ENCODE measurements around the gene GLMN.
"Not testable (repeated sequence)": the region's sequence is repeated elsewhere in the genome, so short reads cannot be mapped to it uniquely, and the experiment has no call there.

GLMN gene

GRCh38 chr1:92299477-92300150, 827 bp upstream of the GLMN start:
- no peak for DNase-seq (ENCODE audit: low read depth)

DNA sequence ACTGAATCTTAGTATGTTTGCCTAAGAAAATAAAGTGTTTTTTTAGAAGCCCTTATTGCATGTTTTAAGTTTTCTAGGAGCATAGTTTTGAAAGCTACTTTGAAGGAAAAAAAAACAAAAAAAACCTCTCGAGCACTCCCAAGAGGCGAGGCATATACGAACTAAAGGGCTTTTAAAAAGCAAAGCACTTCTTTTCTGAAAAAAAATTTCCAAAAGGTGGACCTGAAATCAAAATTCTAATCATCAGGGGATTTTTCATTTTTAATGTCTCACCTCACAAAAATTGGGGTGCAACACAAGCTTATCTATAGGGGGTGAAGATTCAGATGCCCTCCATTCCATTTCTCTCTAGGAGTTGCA, 594 bp downstream of the GLMN start:
- no peak for DNase-seq (ENCODE audit: low read depth)

DNA sequence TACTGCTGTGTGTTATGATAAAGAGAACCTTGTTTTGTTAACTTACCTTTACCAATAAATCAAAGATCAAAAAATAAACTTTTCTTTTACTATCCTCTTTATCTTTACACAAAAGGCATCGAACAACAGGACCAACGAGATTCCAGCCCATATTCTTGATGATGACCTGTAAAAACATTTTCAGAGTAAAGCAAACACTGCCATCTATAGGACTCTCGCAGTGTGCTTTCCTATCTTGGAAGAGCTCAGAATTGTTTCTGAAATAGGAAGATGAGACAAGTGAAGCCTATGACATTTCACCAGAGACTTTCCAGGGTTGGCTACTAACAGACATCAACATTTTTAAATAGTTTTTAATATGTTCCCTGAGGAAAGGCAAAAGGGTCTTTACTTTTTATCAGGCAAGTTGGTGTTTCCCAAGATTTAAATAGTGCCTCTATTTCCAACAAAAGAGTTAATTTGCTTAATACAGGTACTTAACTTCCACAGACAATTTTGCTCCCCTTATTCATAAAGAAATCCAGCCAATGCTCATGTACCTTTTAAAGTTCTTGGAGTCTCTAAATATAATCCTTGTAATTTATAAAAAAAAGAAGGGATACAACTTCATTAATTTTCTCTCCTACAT, 7.3 kb downstream of the GLMN start:
- DNase-seq (ENCODE audit: low read depth), result peak; percentile 15

- not testable (repeated sequence) for DNase-seq (ENCODE audit: low read depth)
Measured at GRCh38 chr1:92281411-92281810, 17.4 kb downstream of the GLMN start.

DNA sequence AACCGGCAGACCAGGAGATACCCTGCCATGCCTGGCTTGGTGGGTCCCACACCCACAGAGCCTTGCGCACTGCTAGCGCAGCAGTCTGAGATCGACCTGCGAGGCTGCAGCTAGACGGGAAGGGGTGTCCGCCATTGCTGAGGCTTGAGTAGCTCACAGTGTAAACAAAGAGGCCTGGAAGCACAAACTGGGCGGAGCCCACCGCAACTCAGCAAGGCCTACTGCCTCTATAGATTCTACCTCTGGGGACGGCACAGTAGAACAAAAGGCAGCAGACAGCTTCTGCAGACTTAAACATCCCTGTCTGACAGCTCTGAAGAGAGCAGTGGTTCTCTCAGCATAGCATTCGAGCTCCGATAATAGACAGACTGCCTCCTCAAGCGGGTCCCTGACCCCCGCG, 19.0 kb downstream of the GLMN start:
- DNase-seq (ENCODE audit: low read depth), result not testable (repeated sequence)

DNA sequence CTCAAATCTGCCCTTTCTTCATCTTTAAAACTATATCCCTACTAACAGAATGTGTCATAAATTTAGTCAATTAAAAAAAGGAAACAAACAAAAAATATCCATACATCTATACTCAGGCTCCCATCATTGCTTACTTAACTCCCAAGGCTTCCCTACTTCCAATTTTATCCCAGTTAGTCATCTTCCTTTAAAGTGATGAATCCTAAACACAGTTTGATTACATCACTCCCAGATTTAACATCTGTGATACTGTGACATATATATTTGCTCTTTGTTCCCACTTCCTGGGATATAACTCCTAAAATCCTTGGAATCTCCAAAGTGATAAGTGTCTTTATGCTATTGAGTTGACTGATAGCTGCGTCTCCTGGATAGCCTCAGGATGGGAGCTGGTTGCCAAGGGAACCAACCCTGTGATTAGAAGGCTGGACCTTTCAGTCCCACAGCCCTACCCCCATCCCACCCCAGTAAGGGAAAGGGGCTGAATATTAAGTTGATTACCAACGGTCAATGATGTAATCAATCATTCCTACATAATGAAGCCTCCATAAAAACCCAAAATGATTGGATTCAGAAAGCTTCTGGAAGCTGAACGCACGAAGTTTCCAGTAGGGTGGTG, 21.6 kb downstream of the GLMN start:
- DNase-seq (ENCODE audit: low read depth), result peak; percentile 30

GRCh38 chr1:92276082-92276481, 22.7 kb downstream of the GLMN start:
- no peak for DNase-seq (ENCODE audit: low read depth)

- DNase-seq (ENCODE audit: low read depth), result no peak
Measured at GRCh38 chr1:92274939-92275338, 23.8 kb downstream of the GLMN start.

- DNase-seq (ENCODE audit: low read depth), result no peak
Measured at GRCh38 chr1:92273039-92273438, 25.7 kb downstream of the GLMN start.

- no peak for DNase-seq (ENCODE audit: low read depth)
Measured at GRCh38 chr1:92262516-92262915, 36.3 kb downstream of the GLMN start.

GRCh38 chr1:92259350-92259749, 39.4 kb downstream of the GLMN start:
- DNase-seq (ENCODE audit: low read depth), result no peak

GRCh38 chr1:92254714-92255113, 44.1 kb downstream of the GLMN start:
- not testable (repeated sequence) for DNase-seq (ENCODE audit: low read depth)

- DNase-seq (ENCODE audit: low read depth), result no peak
Measured at GRCh38 chr1:92244376-92244775, 54.4 kb downstream of the GLMN start.

GRCh38 chr1:92240034-92240433, 58.8 kb downstream of the GLMN start:
- DNase-seq (ENCODE audit: low read depth), result no peak

GRCh38 chr1:92230736-92231135, 68.1 kb downstream of the GLMN start:
- DNase-seq (ENCODE audit: low read depth), result no peak

GRCh38 chr1:92228401-92228800, 70.4 kb downstream of the GLMN start:
- DNase-seq (ENCODE audit: low read depth), result no peak

DNA sequence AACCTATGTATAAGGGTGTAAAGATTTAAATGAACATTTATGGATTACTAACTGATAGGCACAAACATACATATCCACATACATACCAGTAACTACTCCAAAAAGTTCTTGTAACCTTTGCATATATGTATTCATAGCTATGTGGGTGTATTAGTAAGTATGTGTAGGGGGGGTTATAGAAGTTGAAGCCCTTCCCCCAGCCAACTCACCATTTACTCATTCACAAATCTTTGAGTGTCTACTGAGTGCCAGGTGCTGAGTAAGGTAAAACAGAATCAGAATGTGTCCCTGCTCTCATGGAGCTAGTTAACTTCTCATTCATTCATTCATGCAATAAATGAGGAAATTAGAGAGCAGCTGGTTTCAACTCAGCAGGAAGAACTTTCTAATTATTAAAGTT, 79.8 kb downstream of the GLMN start:
- DNase-seq (ENCODE audit: low read depth), result no peak

DNA sequence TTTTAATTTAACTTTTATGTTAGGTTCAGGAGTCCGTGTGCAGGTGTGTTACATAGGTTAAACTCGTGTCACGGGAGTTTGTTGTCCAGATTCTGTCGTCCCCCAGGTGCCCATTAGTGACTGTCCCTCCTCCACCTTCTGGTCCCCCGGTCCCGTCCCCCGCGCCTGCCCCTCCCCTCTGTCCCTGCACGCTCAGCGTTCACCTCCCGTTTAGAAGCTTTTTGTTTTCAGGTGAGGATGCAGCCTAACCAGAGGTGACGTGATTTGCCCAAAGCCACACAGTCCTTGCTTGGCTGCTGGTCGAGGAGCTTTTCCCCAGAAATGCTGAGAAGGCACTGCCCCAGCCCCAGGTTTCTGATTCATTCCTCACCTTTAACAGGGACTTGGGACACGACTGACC, 80.2 kb downstream of the GLMN start:
- no peak for DNase-seq (ENCODE audit: low read depth)

GRCh38 chr1:92217721-92218120, 81.1 kb downstream of the GLMN start, which contains the start of gene C1orf146:
TSS of gene C1orf146 (plus strand) at chr1:92217915. CDS start at chr1:92231421, 13,506 bp downstream.
- DNase-seq (ENCODE audit: low read depth), result no peak

DNA sequence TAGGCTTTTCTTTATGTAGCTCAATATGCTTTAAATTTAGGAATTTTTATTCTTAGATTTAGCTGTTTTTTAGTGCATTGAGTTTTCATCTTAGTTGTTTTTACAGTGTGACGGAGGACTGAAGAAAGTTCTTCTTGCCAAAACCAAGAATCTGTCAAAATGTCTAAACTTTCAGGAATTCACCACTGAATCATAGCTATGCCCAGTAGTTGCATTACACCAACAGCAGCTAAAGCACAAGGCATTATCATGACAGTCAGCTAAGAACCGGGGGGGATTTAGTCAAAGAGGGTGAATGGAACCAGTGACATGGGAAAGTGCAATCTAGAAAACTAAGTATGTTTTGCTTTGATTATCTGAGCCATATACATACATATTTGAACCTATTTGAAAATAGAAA, 87.6 kb downstream of the GLMN start:
- DNase-seq (ENCODE audit: low read depth), result peak; percentile 63

- peak; percentile 13 for DNase-seq (ENCODE audit: low read depth)
Measured at GRCh38 chr1:92210701-92211100, 88.1 kb downstream of the GLMN start.

DNA sequence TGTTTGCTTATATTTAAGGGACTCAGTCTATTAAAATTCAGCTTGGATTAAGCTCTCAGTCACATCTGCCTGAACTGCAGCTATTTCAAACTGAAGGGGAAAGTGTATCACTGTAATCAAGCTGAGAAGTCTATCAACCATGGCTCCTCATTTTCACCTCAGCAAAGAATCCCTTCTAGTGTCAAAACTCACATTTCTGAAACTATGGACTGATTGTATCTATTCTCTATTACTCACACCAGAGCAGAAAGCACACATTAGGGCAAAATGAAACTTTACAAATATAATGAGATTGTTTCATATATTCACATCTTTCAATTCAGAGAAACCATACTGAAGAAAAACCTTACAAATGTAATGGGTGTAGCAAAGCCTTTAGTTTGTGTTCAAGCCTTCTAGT, 95.7 kb downstream of the GLMN start:
- no peak for DNase-seq (ENCODE audit: low read depth)

DNA sequence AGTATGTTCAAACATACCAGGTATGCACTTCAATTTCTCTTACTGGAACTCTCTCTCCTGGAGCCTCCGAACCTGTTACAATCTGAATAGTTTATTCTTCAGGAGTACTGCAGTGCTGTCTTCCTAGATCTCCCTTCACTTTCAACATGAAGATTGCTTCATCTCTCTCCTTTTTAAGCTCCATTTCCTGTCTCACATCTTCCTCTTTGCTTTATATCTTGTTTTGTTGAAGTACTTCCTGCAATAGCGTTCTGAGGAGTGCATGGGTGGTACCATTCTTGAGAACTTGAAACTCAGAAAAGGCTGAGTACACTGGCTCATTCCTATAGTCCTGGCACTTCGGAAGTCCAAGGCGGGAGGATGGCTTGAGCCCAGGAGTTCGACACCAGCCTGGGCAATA, 96.8 kb downstream of the GLMN start:
- no peak for DNase-seq (ENCODE audit: low read depth)

Measured in non-pigmented ciliary epithelial cell (primary cell).